Right renal pelvis (tissue), 4 donors: ENCODE data around the gene HPCA. TPM values are rescaled to one million over a fixed set of nuclear protein-coding genes. Genes with fewer than 3 reads are reported as not detected.
A peak's percentile ranks its signal among the peaks of the same experiment; 100 is the strongest.
"Not testable (repeated sequence)": the region's sequence is repeated elsewhere in the genome, so short reads cannot be mapped to it uniquely, and the experiment has no call there.

Experiments
- DNase-seq, 4 donors: peaks; one replicate each; pipeline ENCODE4 v3.0.0-alpha.2; 2013; ENCODE audit warnings: low read depth in 4 of 4, low spot score in 3 of 4, missing footprints in 1 of 4
- polyA plus RNA-seq, 4 donors: library from polyadenylated mRNA; unstranded; fragments of 120-200 nt; gene quantifications; one replicate each; pipeline ENCODE4 v1.2.1, GENCODE V29; 2013; ENCODE audit not compliant: insufficient read length in 4 of 4

Gene HPCA
- polyA plus RNA-seq, 4 donors, result 0.63 to 1.3 (median 0.72) TPM

- no peak for DNase-seq
Observed at GRCh38 chr1:32900956-32901822, 14.9 kb downstream of the HPCA start, which contains the start of gene TMEM54. Gene TMEM54, minus strand, starts transcription at chr1:32901389. Its CDS starts 151 bp downstream, at chr1:32901238.

DNA sequence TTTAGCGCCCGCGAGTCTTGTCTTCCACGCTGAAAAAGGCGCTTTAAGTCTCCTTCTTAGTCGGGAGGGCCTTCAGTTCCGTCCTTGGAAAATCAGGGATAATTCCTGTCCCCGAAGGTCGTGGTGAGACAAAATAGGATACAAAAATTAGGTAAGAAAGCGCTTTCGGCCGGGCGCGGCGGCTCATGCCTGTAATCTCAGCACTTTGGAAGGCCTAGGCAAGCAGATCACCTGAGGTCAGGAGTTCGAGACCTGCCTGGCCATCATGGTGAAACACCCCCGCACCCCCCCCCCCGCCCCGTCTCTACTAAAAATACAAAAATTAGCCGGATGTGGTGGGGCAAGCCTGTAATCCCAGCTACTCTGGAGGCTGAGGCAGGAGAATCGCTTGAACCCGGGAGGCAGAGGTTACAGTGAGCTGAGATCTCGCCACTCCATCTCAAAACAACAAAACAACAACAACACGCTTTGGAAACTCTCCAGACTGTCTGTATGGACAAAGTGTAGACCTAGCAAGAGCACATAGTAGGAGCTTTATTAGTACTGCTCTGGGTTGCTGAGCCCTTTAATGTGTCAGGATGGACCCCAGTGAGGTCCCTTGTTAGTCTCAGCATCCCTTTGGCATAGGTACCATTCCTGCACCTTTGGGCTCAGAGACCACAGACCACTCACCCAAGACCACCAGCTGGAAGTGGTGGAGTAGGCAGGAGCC, 15.7 kb downstream of the HPCA start:
- no peak for DNase-seq

DNA sequence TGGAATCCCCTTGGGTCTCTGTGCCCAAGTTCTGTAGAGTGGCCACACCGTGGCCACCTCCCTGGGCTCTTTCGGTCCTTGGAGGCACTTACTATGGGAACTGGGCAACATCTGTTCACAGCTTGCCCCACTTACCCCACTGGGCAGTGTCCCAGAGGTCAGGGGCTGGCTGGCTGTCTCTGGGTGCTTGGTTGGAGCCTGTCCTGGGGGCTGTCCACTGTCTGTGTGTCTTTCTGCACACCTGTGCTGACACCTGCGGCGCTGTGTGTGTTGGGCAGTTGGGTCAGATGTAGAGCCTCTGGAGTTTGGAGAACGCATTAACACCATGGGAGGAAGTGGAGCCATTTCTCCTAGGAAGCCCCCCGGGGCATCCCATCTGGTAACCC, 16.2 kb downstream of the HPCA start:
- DNase-seq, result no peak

- DNase-seq, result no peak
Observed at GRCh38 chr1:32903991-32904785, 17.9 kb downstream of the HPCA start.

DNA sequence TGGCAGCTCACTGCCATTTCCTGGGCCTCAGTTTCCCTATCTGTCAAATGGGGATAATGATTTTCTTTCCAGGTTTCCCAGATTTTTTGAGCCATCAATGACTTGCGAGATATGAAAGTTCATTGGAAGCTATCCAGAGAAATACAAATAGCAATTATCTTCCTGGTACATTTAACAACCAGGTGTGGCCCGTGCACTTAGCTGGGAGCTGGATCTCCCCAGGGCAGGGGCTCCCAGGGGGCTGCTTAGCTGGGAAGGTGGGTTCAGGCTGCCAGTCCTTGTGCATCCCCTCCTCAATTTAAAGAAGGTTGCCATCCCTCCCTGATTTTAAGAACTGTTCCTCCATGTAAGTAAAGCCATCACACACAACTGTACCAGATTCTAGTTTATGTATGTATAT, 18.5 kb downstream of the HPCA start:
- DNase-seq, result no peak

GRCh38 chr1:32905588-32905987, 19.3 kb downstream of the HPCA start:
- DNase-seq, result not testable (repeated sequence)

- no peak for DNase-seq
Observed at GRCh38 chr1:32906654-32907053, 20.4 kb downstream of the HPCA start.

- no peak for DNase-seq
Observed at GRCh38 chr1:32907435-32907834, 21.1 kb downstream of the HPCA start.

DNA sequence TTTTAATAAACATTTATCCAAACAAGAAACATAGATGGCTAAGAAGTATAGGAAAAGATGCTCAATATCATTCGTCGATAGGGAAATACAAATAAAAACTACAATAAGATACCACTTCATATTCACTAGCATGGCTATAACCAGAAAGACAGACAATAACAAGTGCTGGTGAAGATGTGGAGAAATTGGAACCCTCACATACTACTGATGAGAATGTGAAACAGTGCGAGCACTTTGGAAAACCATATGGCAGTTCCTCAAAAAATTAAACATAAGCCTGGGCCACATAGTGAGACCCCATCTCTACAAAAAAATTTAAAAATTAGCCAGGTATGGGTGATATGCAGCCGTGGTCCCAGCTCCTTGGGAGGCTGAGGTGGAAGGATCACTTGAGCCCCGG, 24.0 kb downstream of the HPCA start:
- no peak for DNase-seq

- DNase-seq, result no peak
Observed at GRCh38 chr1:32915766-32916706, 29.7 kb downstream of the HPCA start.

DNA sequence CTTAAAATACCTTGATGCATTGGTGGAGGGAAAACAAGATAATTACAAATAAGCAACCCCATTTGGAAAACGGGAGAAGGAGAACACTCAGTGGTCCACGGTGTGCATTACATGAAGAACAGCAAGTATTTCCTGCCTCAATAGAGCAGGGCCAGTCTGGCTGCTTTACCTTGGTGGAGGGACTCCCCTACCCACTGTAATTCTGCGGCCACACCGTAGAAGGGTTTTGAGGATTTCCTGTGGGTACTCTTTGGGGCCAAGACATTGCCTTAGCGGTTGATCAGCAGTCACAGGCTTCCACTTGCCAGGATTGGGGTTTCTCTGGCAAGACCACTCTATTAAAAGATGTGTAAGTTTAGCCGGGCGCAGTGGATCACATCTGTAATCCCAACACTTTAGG, 31.2 kb downstream of the HPCA start:
- no peak for DNase-seq

DNA sequence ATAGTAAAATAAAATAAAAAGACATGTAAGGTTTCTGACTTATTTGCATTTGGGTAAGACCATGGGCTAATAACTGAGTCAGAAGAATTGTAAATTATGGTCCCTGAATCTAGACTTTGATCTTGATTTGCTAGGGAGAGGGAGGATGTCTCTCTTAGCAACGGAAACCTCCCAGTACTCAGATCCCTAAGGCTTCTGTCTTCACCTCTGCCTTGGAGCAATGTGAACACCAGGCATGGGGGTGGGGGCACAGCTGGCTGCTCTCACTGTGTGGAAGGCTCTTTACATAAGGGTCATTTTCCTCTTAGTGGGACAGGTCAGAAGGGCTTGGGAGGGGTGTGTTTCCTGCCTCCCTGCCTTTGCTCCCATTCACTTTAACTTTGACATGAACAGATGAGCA, 31.9 kb downstream of the HPCA start:
- DNase-seq, result no peak

DNA sequence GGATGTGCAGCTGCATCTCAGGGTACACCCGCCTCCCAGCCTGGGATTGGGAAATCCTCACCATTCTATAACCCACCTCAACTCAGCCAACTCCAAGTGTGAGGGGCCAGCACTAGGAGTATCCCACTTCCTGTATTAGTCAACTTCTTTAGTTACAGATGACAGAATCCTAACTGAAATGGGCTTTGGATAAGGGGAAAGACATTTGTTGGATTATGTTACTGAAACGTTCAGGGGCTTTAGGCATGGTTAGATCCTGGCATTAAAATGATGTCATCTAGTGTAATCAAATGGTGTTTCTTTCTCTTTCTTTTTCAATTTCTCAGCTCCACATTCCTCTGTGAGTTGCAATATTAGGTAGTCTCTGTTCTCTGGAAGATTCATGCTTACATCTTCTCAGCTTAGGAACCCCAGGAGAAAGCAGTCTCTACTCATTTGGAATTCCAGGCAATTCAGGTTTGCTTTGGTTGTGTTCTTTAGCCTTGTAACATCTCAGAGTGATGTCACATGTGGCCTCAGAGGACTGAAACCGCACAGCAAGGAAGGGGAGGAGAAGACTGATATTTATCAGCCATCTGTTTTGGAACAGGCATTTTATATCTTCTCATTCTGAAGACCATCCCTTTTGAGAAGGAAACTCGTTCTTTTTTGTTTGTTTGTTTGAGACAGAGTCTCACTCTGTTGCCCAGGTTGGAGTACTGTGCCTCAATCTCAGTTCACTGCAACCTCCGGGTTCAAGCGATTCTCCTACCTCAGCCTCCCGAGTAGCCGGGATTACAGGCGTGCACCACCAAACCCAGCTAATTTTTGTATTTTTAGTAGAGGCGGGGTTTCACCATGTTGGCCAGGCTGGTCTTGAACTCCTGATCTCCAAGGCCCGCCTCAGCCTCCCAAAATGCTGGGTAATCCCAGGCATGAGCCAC, 33.8 kb downstream of the HPCA start:
- DNase-seq, result no peak

GRCh38 chr1:32920833-32921232, 34.5 kb downstream of the HPCA start:
- no peak for DNase-seq

- no peak for DNase-seq
Observed at GRCh38 chr1:32924881-32925344, 38.6 kb downstream of the HPCA start.

- peak in 2 of 4 donors; percentile 49 to 56 for DNase-seq
Observed at GRCh38 chr1:32925403-32926162, 39.3 kb downstream of the HPCA start.

DNA sequence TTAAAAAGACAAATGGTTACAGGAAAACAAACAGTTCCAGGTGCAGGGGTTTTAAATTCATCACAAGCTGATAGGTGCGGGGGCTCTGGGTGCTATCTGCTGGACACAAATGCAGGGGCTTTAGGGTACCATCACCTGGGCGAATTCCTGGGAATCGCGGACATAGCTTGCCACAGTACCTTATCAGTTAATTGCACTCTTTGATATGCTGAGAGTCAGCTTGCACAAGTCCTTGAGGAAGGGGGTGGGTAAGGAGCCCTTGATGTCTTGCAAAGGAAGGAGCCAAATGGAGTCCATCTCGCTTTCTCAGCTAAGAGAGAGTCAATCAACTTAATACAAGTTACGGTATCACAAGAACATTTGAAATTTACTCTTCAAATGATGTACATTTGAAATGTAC, 40.3 kb downstream of the HPCA start:
- no peak for DNase-seq

DNA sequence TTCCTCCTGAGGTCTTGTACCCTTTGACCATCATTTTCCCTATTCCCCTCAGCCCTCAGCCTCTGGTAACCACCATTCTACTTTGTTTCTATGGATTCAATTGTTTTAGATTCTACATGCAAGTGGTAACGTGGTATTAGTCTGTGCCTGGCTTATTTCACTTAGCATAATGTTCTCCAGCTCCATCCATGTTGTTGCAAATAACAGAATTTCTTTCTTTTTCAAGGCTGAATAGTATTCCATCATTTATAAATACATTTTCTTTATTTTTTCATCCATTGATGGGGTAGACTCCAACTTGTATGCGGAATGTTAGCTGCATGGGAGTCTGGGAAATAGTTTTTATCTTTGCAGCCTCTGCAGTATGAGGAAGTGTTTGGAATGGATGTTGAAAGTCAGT, 41.1 kb downstream of the HPCA start:
- no peak for DNase-seq
